ENCODE data around the gene BANF1.

GRCh38 chr11:65954771-65955170 lies 47.5 kb upstream of the BANF1 start:
- TF ChIP-seq POLR2A (IDR thresholded peaks at IDR 0.05) (no peak), CTCF (IDR thresholded peaks at IDR 0.05) (no peak)
